DOHH2 (cell line): ENCODE measurements around the gene MED31.

Experiments used
- H3F3A ChIP-seq: fragments of 200-600 bp; sonication (generic), shearing (Covaris generic); 2 replicates; pipeline ENCODE4 v1.6.0; 2016; ENCODE audit warnings: antibody characterized with exemption, mild to moderate bottlenecking; ENCODE audit not compliant: control insufficient read depth, insufficient read depth
- H3K27ac ChIP-seq: fragments of 200-600 bp; sonication (generic); 2 replicates; pipeline ENCODE4 v1.5.1; 2014; ENCODE audit warnings: low read depth, mild to moderate bottlenecking, low read length, moderate library complexity
- H3K27me3 ChIP-seq: fragments of 200-600 bp; sonication (generic); 2 replicates; pipeline ENCODE4 v1.6.1; 2014; ENCODE audit warnings: mild to moderate bottlenecking, low read length, mixed read lengths; ENCODE audit not compliant: control insufficient read depth
- H3K36me3 ChIP-seq: fragments of 200-600 bp; sonication (generic); 2 replicates; pipeline ENCODE4 v1.6.1; 2014; ENCODE audit warnings: mild to moderate bottlenecking, low read length, moderate library complexity, mixed read lengths; ENCODE audit not compliant: control insufficient read depth
- H3K4me1 ChIP-seq: fragments of 200-600 bp; sonication (generic); 2 replicates; pipeline ENCODE4 v1.6.1; 2014; ENCODE audit warnings: mild to moderate bottlenecking, low read length, mixed read lengths; ENCODE audit not compliant: control insufficient read depth
- H3K4me2 ChIP-seq: fragments of 200-600 bp; sonication (generic); 2 replicates; pipeline ENCODE4 v1.6.0; 2014; ENCODE audit warnings: mild to moderate bottlenecking, low read length, moderate library complexity
- H3K4me3 ChIP-seq: fragments of 200-600 bp; sonication (generic); 2 replicates; pipeline ENCODE4 v1.5.1; 2014; ENCODE audit warnings: mild to moderate bottlenecking, low read length, mixed read lengths
- H3K79me2 ChIP-seq: fragments of 200-600 bp; sonication (generic); 2 replicates; pipeline ENCODE4 v1.6.1; 2014; ENCODE audit warnings: mild to moderate bottlenecking, low read length, mixed read lengths; ENCODE audit not compliant: control insufficient read depth
- H3K9me2 ChIP-seq: fragments of 200-600 bp; sonication (generic); replicated peaks from 2 replicates; pipeline ENCODE4 v1.6.1; 2014; ENCODE audit warnings: mild to moderate bottlenecking, low read length, mixed read lengths; ENCODE audit not compliant: control insufficient read depth
- H3K9me3 ChIP-seq: fragments of 200-600 bp; sonication (generic); 2 replicates; pipeline ENCODE4 v1.6.1; 2014; ENCODE audit warnings: antibody characterized with exemption, low read length, mixed read lengths; ENCODE audit not compliant: control insufficient read depth, insufficient read depth
- H4K20me1 ChIP-seq: fragments of 200-600 bp; sonication (generic); 2 replicates; pipeline ENCODE4 v1.6.0; 2014; ENCODE audit warnings: low read depth, mild to moderate bottlenecking, antibody characterized with exemption, low read length, moderate library complexity; ENCODE audit not compliant: control insufficient read depth, insufficient read depth
- EZH2phosphoT487 ChIP-seq: fragments of 200-600 bp; sonication (generic); IDR thresholded peaks from 2 replicates; pipeline ENCODE4 v1.6.1; 2017; ENCODE audit warnings: borderline replicate concordance, mild to moderate bottlenecking, antibody characterized with exemption, low read length, moderate library complexity, mixed read lengths
- TF ChIP-seq, protein P1 (sequence below): fragments of 200-600 bp; sonication (generic); IDR thresholded peaks from one replicate; pipeline ENCODE4 v1.5.1; 2014; ENCODE audit warnings: antibody characterized with exemption, mild to moderate bottlenecking, low read depth, low read length; ENCODE audit not compliant: poor library complexity, severe bottlenecking

Gene MED31

DNA sequence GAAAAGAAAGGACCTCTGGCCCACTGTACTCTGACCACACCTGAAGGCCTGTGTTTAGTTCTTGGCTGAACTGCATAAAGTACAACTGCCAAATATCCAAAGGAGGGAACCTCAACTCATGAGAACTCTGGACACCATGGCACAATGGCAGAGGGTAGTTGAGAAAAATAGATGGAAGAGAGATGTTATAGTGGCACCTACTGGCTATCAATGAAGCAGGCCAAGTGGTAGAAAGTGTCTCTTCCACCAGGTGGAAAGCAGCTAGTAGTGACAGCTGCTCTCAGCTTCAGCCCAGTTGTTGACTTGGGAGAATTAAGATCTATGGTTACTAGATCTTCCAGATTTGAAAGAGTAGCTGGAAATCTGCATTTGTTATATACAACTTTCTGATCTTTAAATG is 3.2 kb downstream of the MED31 start:
- H3K27me3 ChIP-seq = no peaks in the 10 kb centered on the region
- peaks cover 52% of the 10 kb centered on the region for H3K4me1 ChIP-seq
- H3K36me3 ChIP-seq = peaks cover 75% of the 10 kb centered on the region
- H3K9me3 ChIP-seq = no peaks in the 10 kb centered on the region
- H4K20me1 ChIP-seq = peaks cover 7% of the 10 kb centered on the region; the same call in 1 of the 2 replicates
- TF ChIP-seq, protein P1, sequence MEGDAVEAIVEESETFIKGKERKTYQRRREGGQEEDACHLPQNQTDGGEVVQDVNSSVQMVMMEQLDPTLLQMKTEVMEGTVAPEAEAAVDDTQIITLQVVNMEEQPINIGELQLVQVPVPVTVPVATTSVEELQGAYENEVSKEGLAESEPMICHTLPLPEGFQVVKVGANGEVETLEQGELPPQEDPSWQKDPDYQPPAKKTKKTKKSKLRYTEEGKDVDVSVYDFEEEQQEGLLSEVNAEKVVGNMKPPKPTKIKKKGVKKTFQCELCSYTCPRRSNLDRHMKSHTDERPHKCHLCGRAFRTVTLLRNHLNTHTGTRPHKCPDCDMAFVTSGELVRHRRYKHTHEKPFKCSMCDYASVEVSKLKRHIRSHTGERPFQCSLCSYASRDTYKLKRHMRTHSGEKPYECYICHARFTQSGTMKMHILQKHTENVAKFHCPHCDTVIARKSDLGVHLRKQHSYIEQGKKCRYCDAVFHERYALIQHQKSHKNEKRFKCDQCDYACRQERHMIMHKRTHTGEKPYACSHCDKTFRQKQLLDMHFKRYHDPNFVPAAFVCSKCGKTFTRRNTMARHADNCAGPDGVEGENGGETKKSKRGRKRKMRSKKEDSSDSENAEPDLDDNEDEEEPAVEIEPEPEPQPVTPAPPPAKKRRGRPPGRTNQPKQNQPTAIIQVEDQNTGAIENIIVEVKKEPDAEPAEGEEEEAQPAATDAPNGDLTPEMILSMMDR = peak; percentile 60
- TF ChIP-seq EZH2phosphoT487 = no peak
- H3K9me2 ChIP-seq = no peaks in the 10 kb centered on the region
- no peak overlapping the region for H3K27ac ChIP-seq
- H3K4me3 ChIP-seq = no peak overlapping the region
- H3K4me2 ChIP-seq = peak overlapping the region; percentile 3
- H3F3A ChIP-seq = peaks cover 15% of the 10 kb centered on the region
- H3K79me2 ChIP-seq = peaks cover 87% of the 10 kb centered on the region

DNA sequence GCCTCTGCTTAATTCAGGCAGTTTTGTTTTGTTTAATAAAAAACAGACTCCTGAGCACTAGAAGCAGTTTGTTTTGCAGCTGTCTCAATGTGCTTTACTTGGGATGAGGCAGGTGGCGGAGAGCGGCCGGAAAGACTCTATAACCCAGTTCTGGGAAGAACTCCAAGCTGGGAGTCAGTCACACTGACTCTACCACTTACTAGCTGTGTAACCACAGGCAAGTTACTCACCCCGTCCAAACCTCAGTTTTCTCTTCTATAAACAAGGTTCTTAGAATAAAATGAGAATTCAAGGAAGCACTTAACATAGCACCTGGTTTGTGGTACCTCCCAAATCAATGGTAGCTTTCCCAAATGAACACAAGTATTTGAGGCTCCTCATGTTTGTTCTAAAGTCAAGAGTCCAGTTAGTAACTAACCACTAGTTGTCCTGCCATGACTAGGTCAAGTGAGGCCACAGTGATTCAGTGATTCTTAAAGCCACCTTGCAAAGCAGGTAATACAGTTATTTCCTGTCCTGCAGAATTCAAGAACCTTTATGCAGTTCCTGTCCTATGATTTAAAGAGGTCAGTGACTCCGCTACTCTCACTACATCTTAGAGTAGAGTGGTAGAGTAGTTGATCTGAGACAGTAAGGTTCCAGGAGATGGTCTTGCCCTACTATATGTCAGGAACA is 7.8 kb downstream of the MED31 start:
- Histone ChIP-seq H3K27me3 (no peaks in the 10 kb centered on the region), H3K4me3 (no peak overlapping the region), H3F3A (peaks cover 12% of the 10 kb centered on the region; the same call in 1 of the 2 replicates), H3K4me2 (no peak overlapping the region), H3K4me1 (peaks cover 45% of the 10 kb centered on the region), H3K27ac (no peak overlapping the region), H3K79me2 (peaks cover 95% of the 10 kb centered on the region), H3K9me2 (no peaks in the 10 kb centered on the region), H3K9me3 (no peaks in the 10 kb centered on the region), H3K36me3 (peaks cover 76% of the 10 kb centered on the region), H4K20me1 (peaks cover 13% of the 10 kb centered on the region; the same call in 1 of the 2 replicates)
- TF ChIP-seq, protein P1 = no peak
- no peak for TF ChIP-seq EZH2phosphoT487

DNA sequence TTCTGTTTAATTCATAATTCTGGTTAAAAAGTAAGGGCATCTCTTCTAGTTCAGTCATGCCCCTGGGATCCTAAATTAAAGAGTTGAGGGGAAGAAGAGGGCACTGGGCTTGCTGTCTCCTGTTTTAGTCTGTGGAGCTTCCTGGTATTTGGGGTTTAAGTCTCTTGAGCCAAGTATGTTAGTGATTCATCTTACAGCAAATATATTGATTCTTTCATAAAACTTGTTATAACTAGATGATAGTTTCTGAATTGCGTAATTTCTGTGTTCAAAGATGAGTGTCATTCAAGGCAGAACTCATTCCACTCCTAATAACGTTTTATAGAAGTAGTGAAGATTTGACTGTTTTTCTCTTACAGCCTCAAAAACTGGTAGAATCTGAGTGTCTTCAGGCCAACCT is 8.8 kb downstream of the MED31 start:
- peaks cover 12% of the 10 kb centered on the region; the same call in 1 of the 2 replicates for H3F3A ChIP-seq
- H3K36me3 ChIP-seq = peaks cover 66% of the 10 kb centered on the region
- H3K27ac ChIP-seq = no peak overlapping the region
- H3K9me2 ChIP-seq = no peaks in the 10 kb centered on the region
- peaks cover 35% of the 10 kb centered on the region for H3K4me1 ChIP-seq
- TF ChIP-seq EZH2phosphoT487 = no peak
- TF ChIP-seq, protein P1 = no peak
- H3K4me3 ChIP-seq = peak overlapping the region; percentile 98
- peaks cover 92% of the 10 kb centered on the region for H3K79me2 ChIP-seq
- peak overlapping the region; percentile 91 for H3K4me2 ChIP-seq
- peaks cover 10% of the 10 kb centered on the region; the same call in 1 of the 2 replicates for H4K20me1 ChIP-seq
- no peaks in the 10 kb centered on the region for H3K27me3 ChIP-seq
- no peaks in the 10 kb centered on the region for H3K9me3 ChIP-seq
